ENCODE results near the gene GPR39.

The GPR39 gene

GRCh38 chr2:132604561-132604960 lies 188.0 kb downstream of the GPR39 start:
- no peak for DNase-seq (ENCODE audit: low spot score)

GRCh38 chr2:132605236-132606180 lies 188.9 kb downstream of the GPR39 start:
- no peak for DNase-seq (ENCODE audit: low spot score)

- no peak for DNase-seq (ENCODE audit: low spot score)
Observed at GRCh38 chr2:132606649-132607048, 190.0 kb downstream of the GPR39 start.

GRCh38 chr2:132607426-132608090 lies 191.0 kb downstream of the GPR39 start:
- DNase-seq (ENCODE audit: low spot score) = no peak

- DNase-seq (ENCODE audit: low spot score) = no peak
Observed at GRCh38 chr2:132608311-132608710, 191.7 kb downstream of the GPR39 start.

GRCh38 chr2:132609101-132609890 lies 192.7 kb downstream of the GPR39 start:
- DNase-seq (ENCODE audit: low spot score) = no peak

GRCh38 chr2:132611719-132612118 lies 195.1 kb downstream of the GPR39 start:
- DNase-seq (ENCODE audit: low spot score) = no peak

- DNase-seq (ENCODE audit: low spot score) = no peak
Observed at GRCh38 chr2:132615329-132616085, 198.9 kb downstream of the GPR39 start.

- DNase-seq (ENCODE audit: low spot score) = no peak
Observed at GRCh38 chr2:132617989-132618388, 201.4 kb downstream of the GPR39 start.

GRCh38 chr2:132618734-132619133 lies 202.1 kb downstream of the GPR39 start:
- DNase-seq (ENCODE audit: low spot score) = no peak

GRCh38 chr2:132620115-132620514 lies 203.5 kb downstream of the GPR39 start:
- no peak for DNase-seq (ENCODE audit: low spot score)

- no peak for DNase-seq (ENCODE audit: low spot score)
Observed at GRCh38 chr2:132621131-132621875, 204.7 kb downstream of the GPR39 start.

GRCh38 chr2:132623096-132623839 lies 206.7 kb downstream of the GPR39 start:
- DNase-seq (ENCODE audit: low spot score) = no peak

GRCh38 chr2:132627536-132627935 lies 210.9 kb downstream of the GPR39 start:
- DNase-seq (ENCODE audit: low spot score) = no peak

GRCh38 chr2:132632000-132632649 lies 215.5 kb downstream of the GPR39 start:
- no peak for DNase-seq (ENCODE audit: low spot score)

GRCh38 chr2:132633635-132634034 lies 217.0 kb downstream of the GPR39 start:
- no peak for DNase-seq (ENCODE audit: low spot score)

GRCh38 chr2:132636346-132636745 lies 219.7 kb downstream of the GPR39 start:
- DNase-seq (ENCODE audit: low spot score) = no peak

GRCh38 chr2:132638313-132639040 lies 221.9 kb downstream of the GPR39 start:
- no peak for DNase-seq (ENCODE audit: low spot score)

- no peak for DNase-seq (ENCODE audit: low spot score)
Observed at GRCh38 chr2:132640116-132640515, 223.5 kb downstream of the GPR39 start.
